ENCODE results near the gene GGT6. TPM values are rescaled to one million over a fixed set of nuclear protein-coding genes. Genes with fewer than 3 reads are reported as not detected.

GGT6 gene
- polyA plus RNA-seq, 1 of the 3 experiments (the other 2 are of a cell fraction): not detected

DNA sequence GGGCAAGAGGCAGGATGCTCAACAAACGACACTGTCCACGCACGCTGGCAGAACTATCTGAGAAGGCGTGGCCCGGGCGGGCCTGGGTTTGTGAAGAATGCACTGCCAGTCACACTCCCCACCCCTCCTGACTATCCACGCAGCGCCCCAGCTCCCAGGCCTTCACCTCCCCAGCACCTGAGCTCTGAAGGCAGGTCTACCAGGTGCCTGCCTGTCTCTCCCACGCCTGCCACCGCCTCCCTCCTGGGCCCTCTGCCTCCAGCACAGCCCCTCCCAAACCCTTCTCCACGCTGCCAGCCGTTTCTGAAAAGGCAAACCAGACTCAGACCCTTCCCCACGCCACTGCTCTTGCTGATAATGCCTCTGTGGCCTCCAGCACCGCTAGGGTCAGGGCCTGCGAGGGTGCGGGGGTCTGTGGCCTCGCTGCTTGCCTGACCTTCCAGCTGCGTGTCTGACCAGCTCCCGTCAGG lies 16.8 kb downstream of the GGT6 start:
- no peaks in the 10 kb centered on the region for H3K79me2 ChIP-seq (ENCODE audit: insufficient read depth)
- ChIA-PET POLR2A (interaction anchor here (1.2 to 1.4 kb wide), 2 partner anchors 9 to 12 kb away, joined by 3 to 4 read pairs; partner anchors contain the start of gene MYBBP1A), CTCF (interaction anchor here (0.6 to 1.7 kb wide), 3 partner anchors 9 to 123 kb away, joined by 3 to 4 read pairs (median 3); partner anchors contain the start of gene MYBBP1A)
- no peaks in the 10 kb centered on the region for H3K9me3 ChIP-seq
- H3K4me2 ChIP-seq: no peak overlapping the region
- no peaks in the 10 kb centered on the region for H3K9me2 ChIP-seq
- H3K4me3 ChIP-seq (ENCODE audit: low read depth in 2 of 2, low read length in 1 of 2): no peak overlapping the region
- no peaks in the 10 kb centered on the region for H3F3A ChIP-seq (replicated peaks; ENCODE audit: insufficient read depth)
- no peak overlapping the region for H2AFZ ChIP-seq (ENCODE audit: low read depth)
- H4K20me1 ChIP-seq (ENCODE audit: insufficient read depth): no peaks in the 10 kb centered on the region
- WGBS (ENCODE audit: low lambda C conversion rate): 86% methylated on average over 9 of the region's 19 CpGs
- H3K27ac ChIP-seq (ENCODE audit: low read depth in 2 of 2, low read length in 1 of 2): no peak overlapping the region
- H3K9ac ChIP-seq: no peak overlapping the region
- no peaks in the 10 kb centered on the region; a peak in 1 of 4 replicates for H3K4me1 ChIP-seq (ENCODE audit: control insufficient read depth in 1 of 2, insufficient read depth in 2 of 2, low read depth in 1 of 2, low read length in 1 of 2)
- TF ChIP-seq FOXJ3 (CRISPR knock-in tag; IDR thresholded peaks at IDR 0.05) (no peak), JUND (IDR thresholded peaks at IDR 0.05) (no peak), GABPA (IDR thresholded peaks at IDR 0.05; ENCODE audit: low read depth) (no peak), TAF1 (IDR thresholded peaks at IDR 0.05; ENCODE audit: borderline replicate concordance, low read depth, low read length) (no peak), SMC3 (IDR thresholded peaks at IDR 0.05; ENCODE audit: low read depth, low read length) (no peak), SIN3A (IDR thresholded peaks at IDR 0.05; ENCODE audit: borderline replicate concordance, low read depth, low read length) (no peak), RXRA (IDR thresholded peaks at IDR 0.05; ENCODE audit: borderline replicate concordance, low read depth) (no peak), EZH2phosphoT487 (IDR thresholded peaks at IDR 0.05; ENCODE audit: borderline replicate concordance, low read depth) (no peak), TCF12 (IDR thresholded peaks at IDR 0.05) (no peak), NRF1 (IDR thresholded peaks at IDR 0.05; ENCODE audit: low read depth, low read length) (no peak), MXI1 (IDR thresholded peaks at IDR 0.05; ENCODE audit: low read depth, low read length) (no peak), NFIC (IDR thresholded peaks at IDR 0.05; ENCODE audit: borderline replicate concordance) (no peak), RAD21 (IDR thresholded peaks at IDR 0.05; ENCODE audit: low read length) (no peak), GATA2 (CRISPR knock-in tag; IDR thresholded peaks at IDR 0.05) (no peak), ELF1 (IDR thresholded peaks at IDR 0.05) (no peak), POLR2AphosphoS5 (IDR thresholded peaks at IDR 0.05; ENCODE audit: low read depth, low read length) (no peak)
- TF ChIP-seq, protein P1, sequence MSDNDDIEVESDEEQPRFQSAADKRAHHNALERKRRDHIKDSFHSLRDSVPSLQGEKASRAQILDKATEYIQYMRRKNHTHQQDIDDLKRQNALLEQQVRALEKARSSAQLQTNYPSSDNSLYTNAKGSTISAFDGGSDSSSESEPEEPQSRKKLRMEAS (IDR thresholded peaks at IDR 0.05; ENCODE audit: low read depth): no peak
- TF ChIP-seq, protein P2, sequence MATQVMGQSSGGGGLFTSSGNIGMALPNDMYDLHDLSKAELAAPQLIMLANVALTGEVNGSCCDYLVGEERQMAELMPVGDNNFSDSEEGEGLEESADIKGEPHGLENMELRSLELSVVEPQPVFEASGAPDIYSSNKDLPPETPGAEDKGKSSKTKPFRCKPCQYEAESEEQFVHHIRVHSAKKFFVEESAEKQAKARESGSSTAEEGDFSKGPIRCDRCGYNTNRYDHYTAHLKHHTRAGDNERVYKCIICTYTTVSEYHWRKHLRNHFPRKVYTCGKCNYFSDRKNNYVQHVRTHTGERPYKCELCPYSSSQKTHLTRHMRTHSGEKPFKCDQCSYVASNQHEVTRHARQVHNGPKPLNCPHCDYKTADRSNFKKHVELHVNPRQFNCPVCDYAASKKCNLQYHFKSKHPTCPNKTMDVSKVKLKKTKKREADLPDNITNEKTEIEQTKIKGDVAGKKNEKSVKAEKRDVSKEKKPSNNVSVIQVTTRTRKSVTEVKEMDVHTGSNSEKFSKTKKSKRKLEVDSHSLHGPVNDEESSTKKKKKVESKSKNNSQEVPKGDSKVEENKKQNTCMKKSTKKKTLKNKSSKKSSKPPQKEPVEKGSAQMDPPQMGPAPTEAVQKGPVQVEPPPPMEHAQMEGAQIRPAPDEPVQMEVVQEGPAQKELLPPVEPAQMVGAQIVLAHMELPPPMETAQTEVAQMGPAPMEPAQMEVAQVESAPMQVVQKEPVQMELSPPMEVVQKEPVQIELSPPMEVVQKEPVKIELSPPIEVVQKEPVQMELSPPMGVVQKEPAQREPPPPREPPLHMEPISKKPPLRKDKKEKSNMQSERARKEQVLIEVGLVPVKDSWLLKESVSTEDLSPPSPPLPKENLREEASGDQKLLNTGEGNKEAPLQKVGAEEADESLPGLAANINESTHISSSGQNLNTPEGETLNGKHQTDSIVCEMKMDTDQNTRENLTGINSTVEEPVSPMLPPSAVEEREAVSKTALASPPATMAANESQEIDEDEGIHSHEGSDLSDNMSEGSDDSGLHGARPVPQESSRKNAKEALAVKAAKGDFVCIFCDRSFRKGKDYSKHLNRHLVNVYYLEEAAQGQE (IDR thresholded peaks at IDR 0.05; ENCODE audit: low read depth, low read length): no peak
- TF ChIP-seq, protein P3, sequence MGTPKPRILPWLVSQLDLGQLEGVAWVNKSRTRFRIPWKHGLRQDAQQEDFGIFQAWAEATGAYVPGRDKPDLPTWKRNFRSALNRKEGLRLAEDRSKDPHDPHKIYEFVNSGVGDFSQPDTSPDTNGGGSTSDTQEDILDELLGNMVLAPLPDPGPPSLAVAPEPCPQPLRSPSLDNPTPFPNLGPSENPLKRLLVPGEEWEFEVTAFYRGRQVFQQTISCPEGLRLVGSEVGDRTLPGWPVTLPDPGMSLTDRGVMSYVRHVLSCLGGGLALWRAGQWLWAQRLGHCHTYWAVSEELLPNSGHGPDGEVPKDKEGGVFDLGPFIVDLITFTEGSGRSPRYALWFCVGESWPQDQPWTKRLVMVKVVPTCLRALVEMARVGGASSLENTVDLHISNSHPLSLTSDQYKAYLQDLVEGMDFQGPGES (IDR thresholded peaks at IDR 0.05; ENCODE audit: low read depth, low read length): no peak
- TF ChIP-seq, protein P4, sequence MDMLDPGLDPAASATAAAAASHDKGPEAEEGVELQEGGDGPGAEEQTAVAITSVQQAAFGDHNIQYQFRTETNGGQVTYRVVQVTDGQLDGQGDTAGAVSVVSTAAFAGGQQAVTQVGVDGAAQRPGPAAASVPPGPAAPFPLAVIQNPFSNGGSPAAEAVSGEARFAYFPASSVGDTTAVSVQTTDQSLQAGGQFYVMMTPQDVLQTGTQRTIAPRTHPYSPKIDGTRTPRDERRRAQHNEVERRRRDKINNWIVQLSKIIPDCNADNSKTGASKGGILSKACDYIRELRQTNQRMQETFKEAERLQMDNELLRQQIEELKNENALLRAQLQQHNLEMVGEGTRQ (IDR thresholded peaks at IDR 0.05; ENCODE audit: borderline replicate concordance, low read depth, low read length): no peak
- H3K27me3 ChIP-seq (ENCODE audit: insufficient read depth): no peaks in the 10 kb centered on the region
- H3K36me3 ChIP-seq (replicated peaks in 1 of 2; ENCODE audit: control insufficient read depth in 1 of 2, insufficient read depth in 2 of 2, low read length in 1 of 2): peaks cover 11 to 88% of the 10 kb centered on the region in 2 experiments
- no peak for DNase-seq

Data from SK-N-SH (cell line).